Measurements from ENCODE around the gene CORO7.
A peak's percentile ranks its signal among the peaks of the same experiment; 100 is the strongest.
"Not testable (repeated sequence)": the region's sequence is repeated elsewhere in the genome, so short reads cannot be mapped to it uniquely, and the experiment has no call there.

Gene CORO7

DNA sequence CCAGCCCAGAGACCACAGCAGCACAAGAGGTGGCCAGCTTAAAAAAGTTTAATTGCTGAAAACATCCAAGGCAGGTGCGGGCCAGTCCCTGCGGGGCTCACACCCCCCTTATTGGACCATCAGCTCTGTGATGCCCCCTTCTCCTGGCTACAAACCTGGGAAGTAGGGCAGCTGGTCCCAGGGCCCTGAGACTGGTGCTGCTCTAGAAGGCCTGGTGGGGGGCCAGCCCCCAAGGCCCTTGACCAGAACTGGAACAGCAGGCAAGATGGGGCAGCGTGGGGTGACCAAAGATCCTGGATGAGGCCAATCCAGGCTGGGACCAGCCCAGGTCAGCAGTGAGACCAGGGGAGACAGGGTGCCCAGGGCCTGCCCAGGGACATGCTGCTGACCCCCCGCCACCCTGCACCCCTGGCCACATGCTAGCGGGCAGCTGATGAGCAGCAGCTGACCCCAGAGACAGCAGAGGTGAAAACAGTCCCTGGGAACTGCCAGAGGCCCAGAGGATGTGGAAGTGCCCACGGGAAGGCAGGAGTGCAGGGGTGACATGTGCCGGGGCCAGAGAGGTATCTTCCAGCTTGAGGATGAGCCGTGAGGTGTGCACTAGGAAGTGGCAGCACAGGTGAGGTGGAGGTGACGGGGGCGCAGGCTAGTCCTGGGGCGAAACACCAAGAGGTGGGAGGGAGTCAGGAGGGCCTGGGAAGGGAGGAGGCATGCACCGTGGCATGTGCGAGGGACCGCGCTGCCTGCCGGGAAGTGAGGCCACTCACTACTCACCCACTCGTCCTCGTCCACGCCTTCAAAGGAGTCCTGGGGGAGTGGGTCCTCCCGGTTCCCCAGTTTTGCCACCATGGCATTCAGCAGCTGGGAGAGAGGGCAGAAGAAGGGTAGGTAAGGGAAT is 61.6 kb downstream of the CORO7 start:
- Mint-ChIP-seq H3K27ac (no peak overlapping the region), H3K4me1 (ENCODE audit: low read depth) (peaks cover 10% of the 10 kb centered on the region), H3K36me3 (ENCODE audit: low read depth) (peaks cover 47% of the 10 kb centered on the region), H3K27me3 (no peaks in the 10 kb centered on the region), H3K9me3 (no peaks in the 10 kb centered on the region), H3K4me3 (no peak overlapping the region)
- DNase-seq = no peak

DNA sequence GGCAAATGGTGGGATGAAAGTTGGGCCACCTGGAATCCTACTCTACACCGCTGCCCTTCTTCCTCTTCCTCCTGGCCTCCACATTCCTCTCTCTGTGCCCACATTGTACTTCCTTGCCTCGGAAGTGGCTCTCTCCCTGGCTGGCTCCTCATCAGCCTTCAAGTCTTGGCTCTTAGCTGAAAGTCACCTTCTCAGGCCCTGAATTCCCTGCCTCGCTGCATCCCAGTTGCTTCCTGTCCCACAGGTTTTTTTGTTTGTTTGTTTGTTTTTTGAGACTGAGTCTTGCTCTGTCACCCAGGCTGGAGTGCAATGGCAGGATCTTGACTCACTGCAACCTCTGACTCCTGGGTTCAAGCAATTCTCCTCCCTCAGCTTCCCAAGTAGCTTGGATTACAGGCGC is 62.7 kb downstream of the CORO7 start:
- no peak for DNase-seq
- no peaks in the 10 kb centered on the region for H3K27me3 Mint-ChIP-seq
- H3K4me3 Mint-ChIP-seq = no peak overlapping the region

DNA sequence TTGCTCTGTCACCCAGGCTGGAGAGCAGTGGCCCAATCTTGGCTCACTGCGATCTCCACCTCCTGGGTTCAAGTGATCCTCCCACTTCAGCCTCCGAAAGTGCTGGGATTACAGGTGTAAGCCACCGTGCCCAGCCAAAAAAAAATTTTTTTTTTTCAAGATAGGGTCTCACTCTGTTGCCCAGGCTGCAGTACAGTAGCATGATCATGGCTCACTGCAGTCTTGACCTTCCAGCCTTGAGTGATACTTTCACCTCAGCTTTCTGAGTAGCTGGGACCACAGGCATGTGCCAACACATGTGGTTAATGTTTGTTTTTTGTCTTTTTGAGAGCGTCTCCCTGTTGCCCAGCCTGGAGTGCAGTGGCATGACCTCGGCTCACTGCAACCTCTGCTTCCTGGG is 63.6 kb downstream of the CORO7 start:
- no peak overlapping the region for H3K27ac Mint-ChIP-seq
- peaks cover 24% of the 10 kb centered on the region for H3K4me1 Mint-ChIP-seq (ENCODE audit: low read depth)
- no peak for DNase-seq
- no peaks in the 10 kb centered on the region for H3K27me3 Mint-ChIP-seq
- H3K9me3 Mint-ChIP-seq = no peaks in the 10 kb centered on the region
- H3K4me3 Mint-ChIP-seq = no peak overlapping the region
- peaks cover 48% of the 10 kb centered on the region for H3K36me3 Mint-ChIP-seq (ENCODE audit: low read depth)

More for the DNA sequence above, 62.7 kb downstream of the CORO7 start:
- peaks cover 16% of the 10 kb centered on the region for H3K4me1 Mint-ChIP-seq (ENCODE audit: low read depth)
- H3K9me3 Mint-ChIP-seq = no peaks in the 10 kb centered on the region
- H3K27ac Mint-ChIP-seq = peak overlapping the region; percentile 71
- H3K36me3 Mint-ChIP-seq (ENCODE audit: low read depth) = peaks cover 48% of the 10 kb centered on the region

DNA sequence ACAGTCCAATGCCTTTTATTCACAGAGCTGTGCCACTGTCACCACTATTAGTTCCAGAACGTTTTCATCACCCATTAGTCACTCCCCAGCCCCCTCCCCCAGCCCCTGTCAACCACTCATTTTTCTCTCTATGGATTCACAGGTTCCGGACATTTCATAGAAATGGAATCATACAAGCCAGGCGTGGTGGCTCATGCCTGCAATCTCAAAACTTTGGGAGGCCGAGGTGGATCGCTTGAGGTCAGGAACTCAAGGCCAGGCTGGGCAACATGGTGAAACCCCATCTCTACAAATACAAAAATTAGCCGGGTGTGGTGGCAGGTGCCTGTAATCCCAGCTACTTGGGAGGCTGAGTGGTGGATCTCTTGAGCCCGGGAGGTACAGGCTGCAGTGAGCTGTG is 64.5 kb downstream of the CORO7 start:
- no peak for DNase-seq
- H3K27ac Mint-ChIP-seq = peak overlapping the region; percentile 97
- H3K36me3 Mint-ChIP-seq (ENCODE audit: low read depth) = peaks cover 50% of the 10 kb centered on the region
- no peaks in the 10 kb centered on the region for H3K27me3 Mint-ChIP-seq
- H3K4me3 Mint-ChIP-seq = peak overlapping the region; percentile 97
- H3K4me1 Mint-ChIP-seq (ENCODE audit: low read depth) = peaks cover 33% of the 10 kb centered on the region
- H3K9me3 Mint-ChIP-seq = no peaks in the 10 kb centered on the region

DNA sequence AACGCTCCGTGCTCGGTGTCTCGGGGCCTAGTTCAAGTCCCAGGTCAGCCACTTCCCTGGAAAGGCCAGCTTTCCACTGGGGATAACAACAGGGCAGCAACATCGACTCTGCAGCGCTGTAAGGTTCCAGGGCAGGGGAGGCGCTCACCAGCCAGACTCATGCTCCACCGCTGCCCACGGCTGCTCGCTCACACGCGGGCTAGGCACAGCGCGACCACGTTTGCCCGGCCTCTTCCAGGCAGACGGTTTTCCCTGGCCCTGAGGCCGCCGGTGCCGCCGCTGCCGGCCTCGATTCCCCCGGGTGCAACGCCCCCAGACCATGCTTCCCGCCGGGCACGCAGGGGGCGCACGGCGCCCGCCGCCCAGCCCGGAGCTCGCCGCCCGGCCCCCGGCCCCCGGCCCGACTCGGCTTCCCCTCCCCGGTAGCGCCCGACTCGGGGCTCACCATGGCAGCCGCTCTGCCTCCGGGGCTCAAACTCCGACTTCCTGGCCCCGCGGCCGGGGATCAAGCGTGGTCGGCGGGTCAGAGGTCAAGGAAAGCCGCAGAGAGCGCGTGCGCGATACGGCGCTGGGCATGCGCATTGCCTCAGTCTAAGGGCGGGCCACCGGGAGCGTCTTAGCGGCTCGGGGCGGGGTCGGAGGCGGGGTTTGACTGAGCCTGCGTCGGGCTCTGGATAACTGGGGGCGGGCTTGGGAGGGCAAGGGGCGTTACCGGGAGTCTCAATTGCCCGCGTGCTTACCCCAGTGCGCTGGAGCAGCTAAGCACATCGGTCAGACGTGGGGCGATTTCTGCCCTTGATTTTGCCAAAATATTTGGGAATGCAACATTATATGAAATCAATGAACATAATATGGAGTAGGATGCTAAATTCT is 65.4 kb downstream of the CORO7 start, which contains the start of gene PAM16:
TSS of gene PAM16 (minus strand) at position 535 of the 873 bp plus-strand sequence. CDS start at position 448, 87 bp downstream.
- Mint-ChIP-seq H3K9me3 (no peaks in the 10 kb centered on the region), H3K4me3 (peak within 1 kb of the TSS; percentile 97), H3K36me3 (ENCODE audit: low read depth) (peaks cover 52% of the 10 kb centered on the region)

DNA sequence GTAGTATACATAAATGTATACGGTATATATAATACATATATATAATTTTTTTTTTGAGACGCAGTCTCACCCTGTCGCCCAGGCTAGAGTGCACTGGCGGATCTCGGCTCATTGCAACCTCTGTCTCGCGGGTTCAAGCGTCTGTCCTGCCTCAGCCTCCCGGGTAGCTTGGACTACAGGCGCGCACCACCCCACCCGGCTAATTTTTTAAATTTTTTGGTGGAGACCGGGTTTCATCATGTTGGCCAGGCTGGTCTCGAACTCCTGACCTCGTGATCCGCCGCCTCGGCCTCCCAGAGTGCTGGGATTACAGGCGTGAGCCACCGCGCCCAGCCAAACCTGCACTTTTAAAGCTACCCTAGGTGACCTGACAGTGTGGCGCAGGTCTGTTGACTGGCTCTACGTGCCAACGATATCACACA is 66.0 kb downstream of the CORO7 start:
- peaks cover 58% of the 10 kb centered on the region for H3K36me3 Mint-ChIP-seq (ENCODE audit: low read depth)
- no peak for DNase-seq
- peak overlapping the region; percentile 97 for H3K4me3 Mint-ChIP-seq
- no peaks in the 10 kb centered on the region for H3K9me3 Mint-ChIP-seq
- H3K27me3 Mint-ChIP-seq = no peaks in the 10 kb centered on the region
- H3K27ac Mint-ChIP-seq = peak overlapping the region; percentile 97
- peaks cover 39% of the 10 kb centered on the region for H3K4me1 Mint-ChIP-seq (ENCODE audit: low read depth)

More for the DNA sequence above, 65.4 kb downstream of the CORO7 start, which contains the start of gene PAM16:
- peak; percentile 100 for DNase-seq
- H3K27ac Mint-ChIP-seq = peak within 1 kb of the TSS; percentile 97
- peaks cover 37% of the 10 kb centered on the region for H3K4me1 Mint-ChIP-seq (ENCODE audit: low read depth)
- no peaks in the 10 kb centered on the region for H3K27me3 Mint-ChIP-seq

DNA sequence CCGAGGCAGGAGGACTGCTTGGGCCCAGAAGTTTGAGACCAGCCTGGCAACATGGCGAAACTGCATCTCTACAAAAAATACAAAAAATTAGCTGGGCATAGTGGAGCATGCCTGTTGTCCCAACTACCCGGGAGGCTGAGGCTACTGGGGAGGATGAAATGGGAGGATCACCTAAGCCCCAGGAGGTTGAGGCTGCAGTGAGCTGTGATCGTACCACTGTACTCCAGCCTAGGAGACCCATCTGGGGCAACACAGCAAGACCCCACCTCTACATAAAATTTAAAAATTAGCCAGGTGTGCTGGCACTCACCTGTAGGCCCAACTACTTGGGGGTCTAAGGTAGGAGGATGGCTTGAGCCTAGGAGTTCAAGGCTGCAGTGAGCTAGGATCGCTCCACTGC is 67.1 kb downstream of the CORO7 start:
- Mint-ChIP-seq H3K9me3 (no peaks in the 10 kb centered on the region), H3K27ac (peak overlapping the region; percentile 57), H3K4me3 (peak overlapping the region; percentile 66), H3K4me1 (ENCODE audit: low read depth) (peaks cover 42% of the 10 kb centered on the region), H3K27me3 (no peaks in the 10 kb centered on the region), H3K36me3 (ENCODE audit: low read depth) (peaks cover 56% of the 10 kb centered on the region)
- no peak for DNase-seq

DNA sequence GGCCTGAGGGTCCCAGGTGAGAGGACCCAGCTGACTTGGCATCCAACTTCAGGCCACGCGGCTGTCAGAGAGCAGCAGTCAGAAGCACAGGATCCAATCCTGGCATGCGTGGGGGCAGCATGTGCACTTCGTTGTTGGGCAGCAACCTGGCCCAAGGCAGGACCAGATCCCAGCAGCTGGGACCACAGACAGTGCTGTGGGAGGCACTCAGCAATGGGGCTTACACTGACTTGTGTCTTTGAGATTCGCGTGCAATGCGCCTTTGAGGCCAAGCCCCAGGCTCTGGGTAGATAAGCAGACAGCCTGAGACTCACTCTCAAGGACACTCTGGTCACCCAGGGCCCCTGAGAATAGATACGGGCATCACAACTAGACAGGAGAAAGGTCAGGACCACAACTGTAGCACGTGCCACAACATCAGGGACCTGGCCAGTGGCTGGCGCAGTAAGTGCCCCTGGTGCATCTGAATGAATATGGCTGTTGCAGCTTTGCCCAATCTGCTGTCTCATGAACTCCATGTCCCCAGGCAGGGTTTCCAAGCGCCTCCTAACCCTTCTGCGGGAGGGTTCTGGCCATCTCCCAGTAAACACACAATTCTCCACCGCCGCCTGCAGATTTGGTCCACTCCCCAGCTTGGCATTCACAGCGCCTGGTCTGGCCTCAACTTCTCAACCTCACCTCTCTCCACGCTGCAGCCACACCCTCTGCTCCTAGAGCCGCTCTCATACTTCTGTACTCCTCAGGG is 68.5 kb downstream of the CORO7 start:
- DNase-seq = no peak
- peaks cover 47% of the 10 kb centered on the region for H3K4me1 Mint-ChIP-seq (ENCODE audit: low read depth)
- H3K27ac Mint-ChIP-seq = peak overlapping the region; percentile 79
- H3K9me3 Mint-ChIP-seq = no peaks in the 10 kb centered on the region
- H3K4me3 Mint-ChIP-seq = peak overlapping the region; percentile 16
- no peaks in the 10 kb centered on the region for H3K27me3 Mint-ChIP-seq
- H3K36me3 Mint-ChIP-seq (ENCODE audit: low read depth) = peaks cover 58% of the 10 kb centered on the region

DNA sequence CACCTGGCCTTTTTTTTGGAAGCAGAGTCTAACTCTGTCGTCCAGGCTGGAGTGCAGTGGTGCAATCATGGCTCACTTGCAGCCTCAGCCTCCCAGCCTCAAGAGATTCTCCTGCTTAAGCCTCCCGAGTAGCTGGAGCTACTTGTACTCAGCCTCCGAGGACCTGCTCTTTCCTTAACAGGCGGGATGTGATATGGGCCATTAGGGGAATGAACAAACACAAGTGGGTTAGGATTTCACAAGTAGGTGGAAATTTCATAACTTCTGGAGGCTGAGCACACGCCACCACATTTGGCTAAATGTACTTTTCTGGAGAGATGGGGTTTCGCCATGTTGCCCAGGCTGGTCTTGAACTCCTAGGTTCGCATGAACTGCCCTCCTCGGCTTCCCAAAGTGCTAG is 69.4 kb downstream of the CORO7 start:
- DNase-seq = no peak
- Mint-ChIP-seq H3K36me3 (ENCODE audit: low read depth) (peaks cover 64% of the 10 kb centered on the region), H3K4me1 (ENCODE audit: low read depth) (peaks cover 47% of the 10 kb centered on the region), H3K27me3 (no peaks in the 10 kb centered on the region), H3K9me3 (no peaks in the 10 kb centered on the region), H3K27ac (peak overlapping the region; percentile 79), H3K4me3 (no peak overlapping the region)

DNA sequence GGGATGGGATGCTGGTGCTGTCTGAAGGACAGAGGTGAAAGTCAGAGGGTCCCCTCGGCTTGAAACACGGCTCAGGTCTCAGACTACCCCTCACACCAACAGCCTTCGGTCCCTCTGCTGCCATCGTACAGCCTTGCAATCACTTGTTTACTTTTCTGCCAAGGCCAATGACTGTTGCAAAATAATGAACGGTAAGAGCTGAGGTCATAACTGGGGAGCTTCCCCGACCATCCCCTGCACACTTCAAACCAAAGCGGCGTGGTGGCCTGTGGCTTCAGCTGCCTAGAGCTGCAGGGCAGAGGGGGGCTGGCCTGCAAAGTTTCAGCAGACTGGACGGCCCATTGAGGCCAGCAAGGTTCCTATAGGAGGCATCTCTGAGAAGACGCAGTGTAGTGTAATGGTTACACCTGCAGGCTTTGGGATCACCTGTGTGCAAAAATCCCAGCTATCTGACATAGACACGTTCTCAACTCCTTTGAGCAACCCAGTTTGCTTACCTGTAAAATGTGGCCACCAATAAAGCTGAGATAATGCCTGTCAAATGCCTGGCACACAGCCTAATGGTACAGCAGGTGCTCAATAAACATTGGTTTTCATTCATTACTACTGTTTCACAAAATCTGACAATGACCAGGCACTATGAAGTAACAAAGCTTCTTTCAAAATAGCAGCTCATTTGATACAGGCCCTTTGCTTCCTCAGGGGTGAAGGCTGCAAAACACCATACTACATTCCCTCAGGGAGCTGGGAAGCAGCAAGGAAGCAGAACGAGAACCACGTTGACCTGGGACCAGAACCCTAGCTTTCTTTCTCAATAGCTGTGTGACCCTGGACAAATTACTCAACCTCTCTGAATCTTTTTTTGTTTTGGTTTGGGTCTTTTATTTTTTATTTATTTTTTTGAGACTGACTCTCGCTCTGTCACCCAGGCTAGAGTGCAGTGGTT is 70.3 kb downstream of the CORO7 start:
- no peaks in the 10 kb centered on the region for H3K9me3 Mint-ChIP-seq
- H3K36me3 Mint-ChIP-seq (ENCODE audit: low read depth) = peaks cover 72% of the 10 kb centered on the region
- no peak overlapping the region for H3K4me3 Mint-ChIP-seq
- no peak for DNase-seq
- peaks cover 40% of the 10 kb centered on the region for H3K4me1 Mint-ChIP-seq (ENCODE audit: low read depth)
- H3K27ac Mint-ChIP-seq = peak overlapping the region; percentile 79
- no peaks in the 10 kb centered on the region for H3K27me3 Mint-ChIP-seq

DNA sequence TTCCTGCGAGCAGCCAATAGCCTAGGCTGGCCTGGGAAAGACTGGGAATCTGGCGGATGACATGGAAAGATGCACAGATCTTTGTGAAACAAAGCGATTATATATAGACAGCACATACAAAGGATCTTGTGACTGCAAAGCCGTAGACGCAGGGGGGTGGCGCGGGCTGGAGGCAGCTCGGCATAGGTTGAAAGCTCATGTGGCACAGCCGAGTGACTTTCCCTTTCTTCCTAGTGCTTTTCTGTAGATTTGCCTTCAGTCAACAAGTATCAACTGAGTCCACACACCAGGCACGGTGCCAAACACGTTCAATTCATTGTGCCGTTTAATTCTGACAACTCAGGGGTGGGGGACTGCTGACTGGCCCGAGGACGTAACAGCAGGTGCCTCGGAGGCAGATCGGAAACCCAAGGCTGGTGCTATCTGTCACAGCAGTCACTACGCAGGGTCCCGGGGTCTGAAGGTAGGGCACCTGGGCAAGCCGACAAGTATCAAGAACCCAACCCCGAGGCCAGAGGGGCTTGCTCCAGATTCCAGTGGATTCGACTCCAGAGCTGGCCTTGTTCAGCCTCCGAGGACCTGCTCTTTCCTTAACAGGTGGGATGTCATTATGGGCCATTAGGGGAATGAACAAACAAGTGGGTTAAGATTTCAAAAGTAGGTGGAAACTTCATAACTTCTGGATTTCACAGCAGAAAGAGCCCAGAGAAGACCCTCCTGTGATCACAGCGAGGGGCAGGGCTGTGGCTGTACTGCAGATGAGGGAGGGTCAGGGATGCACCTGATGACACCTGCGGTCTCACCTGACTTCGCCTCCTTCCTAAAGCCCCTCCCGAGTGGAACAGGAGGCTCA is 71.2 kb downstream of the CORO7 start:
- Mint-ChIP-seq H3K27me3 (no peaks in the 10 kb centered on the region), H3K4me3 (no peak overlapping the region), H3K36me3 (ENCODE audit: low read depth) (peaks cover 74% of the 10 kb centered on the region), H3K9me3 (no peaks in the 10 kb centered on the region), H3K4me1 (ENCODE audit: low read depth) (peaks cover 40% of the 10 kb centered on the region), H3K27ac (peak overlapping the region; percentile 71)
- DNase-seq = no peak

DNA sequence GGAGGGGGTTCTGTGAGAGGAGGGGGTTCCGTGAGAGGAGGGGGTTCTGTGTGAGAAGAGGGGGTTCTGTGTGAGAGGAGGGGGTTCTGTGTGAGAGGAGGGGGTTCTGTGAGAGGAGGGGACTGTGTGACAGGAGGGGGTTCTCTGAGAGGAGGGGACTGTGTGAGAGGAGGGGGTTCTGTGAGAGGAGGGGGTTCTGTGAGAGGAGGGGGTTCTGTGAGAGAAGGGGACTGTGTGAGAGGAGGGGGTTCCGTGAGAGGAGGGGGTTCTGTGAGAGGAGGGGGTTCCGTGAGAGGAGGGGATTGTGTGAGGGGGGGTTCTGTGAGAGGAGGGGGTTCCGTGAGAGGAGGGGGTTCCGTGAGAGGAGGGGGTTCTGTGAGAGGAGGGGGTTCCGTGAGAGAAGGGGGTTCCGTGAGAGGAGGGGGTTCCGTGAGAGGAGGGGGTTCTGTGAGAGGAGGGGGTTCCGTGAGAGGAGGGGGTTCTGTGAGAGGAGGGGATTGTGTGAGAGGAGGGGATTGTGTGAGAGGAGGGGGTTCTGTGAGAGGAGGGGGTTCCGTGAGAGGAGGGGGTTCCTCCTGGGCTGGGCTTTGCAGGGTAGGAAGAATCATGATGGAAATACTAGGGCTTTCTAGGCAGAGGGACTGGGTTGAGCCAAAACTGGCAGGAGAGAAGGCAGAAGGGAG is 72.0 kb downstream of the CORO7 start:
- H3K4me3 Mint-ChIP-seq, H3K27me3 Mint-ChIP-seq, DNase-seq, H3K9me3 Mint-ChIP-seq: not testable (repeated sequence)
- peaks cover 78% of the 10 kb centered on the region for H3K36me3 Mint-ChIP-seq (ENCODE audit: low read depth)
- H3K4me1 Mint-ChIP-seq (ENCODE audit: low read depth) = peaks cover 34% of the 10 kb centered on the region
- peak overlapping the region; percentile 71 for H3K27ac Mint-ChIP-seq
